GM21619 (cell line): Measurements from ENCODE around the gene UBXN7.
"Not testable (repeated sequence)": the region's sequence is repeated elsewhere in the genome, so short reads cannot be mapped to it uniquely, and the experiment has no call there.

Experiments
- ATAC-seq: cut with Tn5 transposase; IDR thresholded peaks from one replicate; pipeline ENCODE4 v1.9.1; 2021; ENCODE audit not compliant: unreplicated experiment

Gene UBXN7

GRCh38 chr3:196357905-196358304, 74.3 kb downstream of the UBXN7 start:
- no peak for ATAC-seq

DNA sequence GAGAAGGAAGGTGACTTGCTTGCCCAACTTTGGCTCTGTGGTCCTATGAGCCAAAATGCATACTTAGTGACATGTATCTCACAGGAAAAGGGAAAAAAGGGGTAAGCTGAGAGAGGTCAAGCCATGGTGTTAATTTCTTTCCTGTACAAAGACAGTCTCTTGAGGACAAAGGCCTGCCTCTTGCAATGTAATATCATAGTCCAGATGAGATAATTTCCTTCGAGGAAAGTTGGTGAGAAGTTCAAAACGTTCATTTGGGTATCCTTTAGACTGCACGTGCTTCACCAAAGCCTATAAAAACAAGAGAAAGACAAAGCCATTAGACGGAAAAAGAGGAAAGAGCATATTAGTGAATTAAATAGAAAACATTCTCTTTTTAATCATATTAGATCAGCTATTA, 75.7 kb downstream of the UBXN7 start:
- no peak for ATAC-seq

DNA sequence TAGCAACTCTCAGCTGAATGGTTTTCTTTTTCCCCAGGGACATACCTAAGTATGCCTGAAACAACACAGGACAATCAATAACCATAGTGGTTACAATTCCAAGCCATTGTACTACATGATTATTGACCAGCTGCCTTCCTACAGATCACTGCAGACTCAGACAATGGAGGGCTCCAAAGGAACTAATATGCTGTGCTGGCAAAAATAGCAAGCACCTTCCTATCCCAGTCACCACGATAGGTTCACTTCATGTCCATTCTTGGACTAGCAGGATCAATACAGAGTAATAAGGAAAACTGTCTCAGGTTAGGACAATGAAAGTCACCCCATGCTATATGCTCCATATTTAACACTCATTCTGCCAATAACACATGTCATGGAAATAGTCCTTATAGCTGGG, 76.6 kb downstream of the UBXN7 start:
- no peak for ATAC-seq

DNA sequence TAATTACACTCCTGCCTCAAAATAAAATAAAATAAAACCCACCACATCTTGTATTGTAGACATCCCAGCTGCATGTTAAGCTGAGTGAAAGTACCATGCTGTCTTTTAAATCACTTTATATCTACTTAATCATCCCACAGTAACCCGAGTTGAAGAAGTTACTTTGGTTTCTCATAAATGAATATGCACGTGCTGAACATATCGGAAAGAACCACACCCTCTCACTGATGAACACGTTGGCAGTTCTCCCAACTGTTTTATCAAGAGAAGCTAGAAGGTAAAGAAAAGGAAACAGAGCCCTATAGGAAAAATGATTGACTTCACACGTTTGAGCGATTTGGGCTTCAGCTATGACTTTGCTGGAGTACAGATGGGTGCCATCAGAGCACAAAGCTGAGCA, 78.1 kb downstream of the UBXN7 start:
- ATAC-seq = no peak

DNA sequence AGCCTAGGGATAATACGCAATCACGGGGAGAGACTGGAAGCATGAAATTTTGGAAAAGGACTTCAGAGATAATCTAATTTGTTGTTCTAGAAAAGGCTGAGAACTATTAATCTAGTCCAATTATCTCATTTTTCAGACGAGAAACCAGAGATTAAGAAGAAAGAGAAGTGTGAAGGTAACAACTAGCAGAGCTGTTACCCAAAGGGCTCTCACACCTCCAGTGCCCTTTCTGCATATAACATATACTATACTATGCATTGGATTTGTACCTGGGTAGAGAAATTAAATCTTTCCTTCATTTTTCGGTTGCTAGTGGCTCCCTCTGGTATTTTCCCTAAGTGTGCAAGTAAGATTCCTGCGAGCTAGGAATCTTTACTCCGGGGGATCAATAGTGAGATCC, 80.7 kb downstream of the UBXN7 start:
- ATAC-seq = no peak

DNA sequence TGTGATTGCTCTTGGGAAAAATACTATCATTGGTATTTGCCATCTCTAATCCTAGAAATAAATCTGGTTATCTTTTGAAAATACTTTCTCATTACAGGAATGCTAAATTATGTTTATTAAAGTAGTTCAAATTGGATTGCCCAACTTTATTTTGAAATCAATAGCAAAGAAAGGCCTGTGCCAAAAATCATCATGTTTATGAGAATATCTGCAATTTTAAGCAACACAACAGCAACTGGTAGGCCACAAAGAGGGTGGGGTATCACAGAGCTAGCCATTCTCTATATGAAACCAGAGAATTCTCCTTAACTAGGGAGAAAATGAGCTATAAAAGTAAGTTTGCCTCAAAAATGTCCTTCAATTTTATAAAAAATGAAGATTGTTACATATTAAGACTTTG, 82.2 kb downstream of the UBXN7 start:
- no peak for ATAC-seq

GRCh38 chr3:196348698-196349097, 83.5 kb downstream of the UBXN7 start:
- ATAC-seq = no peak

DNA sequence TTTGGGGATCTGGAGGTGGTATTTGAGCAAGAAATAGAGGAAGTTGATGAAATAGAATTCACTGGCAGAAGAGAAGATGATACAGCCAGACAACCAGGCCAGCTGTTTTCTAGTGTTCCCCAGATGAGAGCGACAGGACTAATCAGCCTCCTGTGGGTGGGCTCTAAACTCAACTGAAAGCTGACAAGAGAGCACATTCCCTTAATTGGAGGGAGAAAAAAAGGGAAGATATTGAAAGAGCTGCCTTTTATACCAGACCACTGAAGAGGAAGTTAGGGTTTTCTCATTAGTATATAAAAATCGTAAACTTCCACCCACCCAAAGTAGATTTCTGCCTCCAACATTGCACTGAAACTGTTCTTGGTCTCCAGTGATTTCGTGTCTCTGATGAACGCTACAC, 87.6 kb downstream of the UBXN7 start:
- ATAC-seq = no peak

- ATAC-seq = not testable (repeated sequence)
These were observed 88.3 kb downstream of the UBXN7 start for GRCh38 chr3:196343917-196344316.

- ATAC-seq = no peak
These were observed 91.1 kb downstream of the UBXN7 start for GRCh38 chr3:196341137-196341536.

DNA sequence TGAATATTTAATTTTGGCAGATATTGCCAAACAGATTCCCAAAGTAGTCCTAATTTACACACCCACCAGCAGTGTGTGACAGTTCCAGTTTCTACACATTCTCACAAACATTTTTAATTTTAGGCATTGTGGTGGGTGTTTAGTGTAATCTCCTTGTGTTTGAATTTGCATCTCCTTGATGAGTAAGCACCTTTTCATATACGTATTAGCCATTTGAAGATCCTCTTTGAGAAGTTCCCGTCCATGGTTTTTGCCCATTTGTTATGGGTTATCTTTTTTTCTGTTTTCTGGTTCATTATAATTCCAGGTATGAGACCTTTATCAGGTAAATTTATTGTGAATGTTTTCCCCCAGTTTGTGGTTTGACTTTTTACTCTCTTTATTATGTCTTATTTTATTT, 91.8 kb downstream of the UBXN7 start:
- ATAC-seq = no peak

DNA sequence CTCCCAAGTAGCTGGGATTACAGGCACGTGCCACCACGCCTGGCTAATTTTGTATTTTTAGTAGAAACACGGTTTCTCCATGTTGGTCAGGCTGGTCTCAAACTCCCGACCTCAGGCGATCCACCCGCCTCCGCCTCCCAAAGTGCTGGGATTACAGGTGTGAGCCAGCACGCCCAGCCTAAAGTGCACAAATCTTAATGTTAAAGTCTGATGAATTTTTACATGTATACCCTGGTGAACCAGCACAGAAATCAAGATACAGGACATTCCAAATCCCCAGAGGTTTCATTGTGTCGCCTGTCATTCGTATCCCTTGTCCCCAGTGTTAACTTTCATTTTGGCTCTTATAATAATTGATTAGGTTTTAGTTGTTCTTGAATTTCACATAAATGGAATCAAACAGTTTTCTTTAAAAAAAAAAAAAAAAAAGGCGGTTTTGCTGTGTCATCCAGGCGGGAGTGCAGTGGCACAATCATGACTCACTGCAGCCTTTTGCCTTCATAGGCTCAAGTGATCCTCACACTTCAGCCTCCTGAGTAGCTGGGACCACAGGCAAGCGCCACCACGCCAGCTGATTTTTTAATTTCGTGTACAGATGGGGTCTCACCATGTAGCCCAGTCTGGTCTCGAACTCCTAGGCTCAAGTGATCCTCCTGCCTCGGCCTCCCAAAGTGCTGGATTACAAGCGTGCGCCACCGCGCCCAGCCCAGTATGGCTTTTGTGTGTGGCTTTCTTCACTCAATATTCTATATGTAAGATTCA, 92.6 kb downstream of the UBXN7 start:
- ATAC-seq = no peak

DNA sequence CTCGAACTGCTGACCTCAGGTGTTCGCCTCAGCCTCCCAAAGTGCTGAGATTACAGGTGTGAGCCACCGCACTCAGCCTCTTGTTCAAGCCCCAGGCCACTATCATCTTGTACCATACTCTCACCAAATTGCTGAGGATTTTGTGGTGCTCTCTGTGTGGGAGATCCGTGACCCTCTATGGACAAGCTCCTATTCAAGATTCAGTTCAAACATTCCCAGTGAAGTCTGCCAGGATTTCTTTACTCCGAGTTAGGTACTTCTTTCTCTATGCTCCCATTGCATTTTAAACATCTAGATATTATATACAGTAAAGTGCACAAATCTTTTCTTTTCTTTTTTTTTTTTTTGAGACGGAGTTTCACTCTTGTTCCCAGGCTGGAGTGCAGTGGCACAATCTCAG, 93.2 kb downstream of the UBXN7 start:
- no peak for ATAC-seq

GRCh38 chr3:196336319-196337145, 95.7 kb downstream of the UBXN7 start:
- ATAC-seq = no peak

GRCh38 chr3:196335503-196335948, 96.7 kb downstream of the UBXN7 start:
- ATAC-seq = no peak

DNA sequence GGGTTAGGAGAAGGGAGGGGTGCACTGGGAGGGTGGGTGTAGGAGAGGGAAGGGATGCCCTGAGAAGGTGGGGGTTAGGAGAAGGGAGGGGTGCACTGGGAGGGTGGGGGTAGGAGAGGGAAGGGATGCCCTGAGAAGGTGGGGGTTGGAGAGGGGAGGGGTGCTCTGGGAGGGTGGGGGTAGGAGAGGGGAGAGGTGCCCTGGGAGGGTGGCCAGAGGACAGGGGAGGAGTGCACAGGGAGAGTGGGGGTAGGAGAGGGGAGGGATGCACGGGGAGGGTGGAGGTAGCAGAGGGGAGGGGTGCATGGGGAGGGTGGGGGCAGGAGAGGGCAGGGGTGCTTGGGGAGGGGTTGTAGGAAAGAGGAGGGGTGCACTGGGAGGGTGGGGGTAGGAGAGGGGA, 97.2 kb downstream of the UBXN7 start:
- no peak for ATAC-seq

DNA sequence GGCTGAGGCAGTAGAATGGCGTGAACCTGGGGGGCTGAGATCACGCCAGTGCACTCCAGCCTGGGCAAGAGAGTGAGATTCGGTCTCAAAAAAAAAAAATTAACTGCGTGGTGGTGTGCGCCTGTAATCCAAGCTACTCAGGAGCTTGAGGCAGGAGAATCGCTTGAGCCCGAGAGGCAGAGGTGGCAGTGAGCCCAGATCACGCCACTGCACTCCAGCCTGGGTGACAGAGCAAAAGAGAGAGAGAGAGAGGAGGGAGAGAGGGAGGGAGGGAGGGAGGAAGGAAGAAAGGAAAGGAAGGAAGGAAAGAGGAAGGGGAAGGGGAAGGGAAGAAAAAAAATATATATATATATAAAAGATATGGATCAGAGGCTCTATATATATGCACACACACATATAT, 100.1 kb downstream of the UBXN7 start:
- ATAC-seq = no peak

- no peak for ATAC-seq
These were observed 104.8 kb downstream of the UBXN7 start for GRCh38 chr3:196327405-196327804.

- ATAC-seq = no peak
These were observed 105.3 kb downstream of the UBXN7 start for GRCh38 chr3:196326936-196327335.

DNA sequence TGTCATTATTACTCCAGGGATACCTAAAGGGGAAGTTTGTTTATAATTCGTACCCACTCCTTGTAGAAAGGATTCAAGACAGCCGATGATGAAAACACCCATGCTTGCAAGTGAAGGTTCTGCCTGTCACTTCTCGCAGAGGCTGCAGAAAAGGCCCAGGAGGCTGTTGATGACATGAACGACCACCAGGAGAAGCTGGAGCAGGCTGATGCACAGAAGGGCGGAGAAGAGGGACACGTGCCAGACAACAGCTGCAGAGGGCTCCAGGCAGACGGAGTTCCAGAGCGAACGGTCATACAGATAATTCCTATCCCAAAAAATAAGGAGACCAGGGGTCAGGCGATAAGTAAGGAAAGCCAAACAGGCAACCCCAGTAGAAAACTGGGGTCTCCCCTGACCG, 108.5 kb downstream of the UBXN7 start:
- no peak for ATAC-seq

DNA sequence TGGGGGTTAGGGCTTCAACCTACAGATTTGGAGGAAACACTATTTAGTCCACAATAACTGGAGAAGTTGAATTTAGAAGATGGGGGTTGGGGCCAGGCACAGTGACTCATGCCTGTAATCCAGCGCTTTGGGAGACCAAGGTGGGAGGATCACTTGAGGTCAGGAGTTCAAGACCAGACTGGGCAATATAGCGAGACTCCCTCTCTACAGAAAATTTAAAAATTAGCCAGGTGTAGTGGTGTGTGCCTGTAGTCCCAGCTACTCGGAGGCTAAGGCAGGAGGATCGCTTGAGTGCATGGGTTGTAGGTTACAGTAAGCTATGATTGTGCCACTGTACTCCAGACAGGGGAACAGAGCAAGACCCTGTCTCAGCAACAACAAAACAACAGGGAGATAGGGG, 109.2 kb downstream of the UBXN7 start:
- no peak for ATAC-seq

DNA sequence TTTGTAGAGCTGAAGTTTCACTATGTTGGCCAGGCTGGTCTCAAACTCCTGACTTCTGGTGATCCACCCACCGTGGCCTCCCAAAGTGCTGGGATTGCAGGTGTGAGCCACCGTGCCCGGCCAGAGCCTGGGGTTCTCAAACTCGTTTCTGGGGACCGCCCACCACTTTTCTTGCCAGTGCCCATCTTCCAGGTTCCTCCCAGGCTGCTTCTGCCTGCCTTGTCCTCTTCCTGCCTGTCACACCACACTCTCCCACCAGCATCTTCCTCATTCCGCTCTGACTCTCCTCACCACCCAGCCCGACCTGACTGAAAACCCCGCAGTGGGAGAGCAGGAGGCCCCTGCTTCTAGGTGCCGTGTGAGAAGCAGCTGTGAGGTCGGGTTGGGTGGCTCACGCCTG, 111.1 kb downstream of the UBXN7 start:
- no peak for ATAC-seq
